Uterus (tissue), 4 donors: Measurements from ENCODE around the gene BCKDHB. TPM values are rescaled to one million over a fixed set of nuclear protein-coding genes. Genes with fewer than 3 reads are reported as not detected.
"Not testable (repeated sequence)": the region's sequence is repeated elsewhere in the genome, so short reads cannot be mapped to it uniquely, and the experiment has no call there.

Source experiments
- DNase-seq, 2 donors: peaks; one replicate each; pipeline ENCODE4 v3.0.0-alpha.2; 2019 to 2020
- H3K27ac ChIP-seq, 2 donors: fragments of 200-600 bp; sonication (generic); 1 replicate in 1 of 2; 2 replicates in 1 of 2; pipeline ENCODE4 v1.5.1; 2016 to 2018
- H3K27me3 ChIP-seq, 2 donors: fragments of 200-600 bp; sonication (generic); one replicate each; pipeline ENCODE4 v1.5.1; 2018 to 2019; ENCODE audit warnings: control low read depth in 1 of 2
- H3K36me3 ChIP-seq, 2 donors: fragments of 200-600 bp; sonication (generic); one replicate each; pipeline ENCODE4 v1.5.1; 2019; ENCODE audit warnings: control low read depth in 1 of 2
- H3K4me1 ChIP-seq, 2 donors: fragments of 200-600 bp; sonication (generic); one replicate each; pipeline ENCODE4 v1.5.1; 2018 to 2019; ENCODE audit warnings: control low read depth in 1 of 2
- H3K4me3 ChIP-seq, 2 donors: fragments of 200-600 bp; sonication (generic); 1 replicate in 1 of 2; 2 replicates in 1 of 2; pipeline ENCODE4 v1.5.1; 2018 to 2019; ENCODE audit warnings: mild to moderate bottlenecking in 1 of 2
- H3K9me3 ChIP-seq, 2 donors: fragments of 200-600 bp; sonication (generic); one replicate each; pipeline ENCODE4 v1.5.1; 2019; ENCODE audit warnings: control low read depth in 1 of 2
- POLR2A ChIP-seq, 2 donors: fragments of 450-650 bp; IDR thresholded peaks; one replicate each; pipeline ENCODE4 v1.6.1; 2016; ENCODE audit warnings: antibody characterized with exemption in 2 of 2, mild to moderate bottlenecking in 1 of 2, moderate library complexity in 1 of 2
- intact Hi-C: fragments of 100-400 bp; cut with DNase I; formaldehyde crosslinking; loops from one replicate; pipeline ENCODE4 v1.15.1; 2023; ENCODE audit warnings: low total_unique reads
- total RNA-seq, 4 donors: library from RNA; depleted of rRNA in 3 of 4; stranded (reverse); fragments of >200 nt in 3 of 4; gene quantifications; one replicate each; pipeline versions ENCODE4 v1.1.0 to v1.2.4, GENCODE V29; 2014 to 2023
- TF ChIP-seq, protein P1 (sequence below), 4 experiments: fragments of 200-600 bp in 2 of 4; fragments of 450-650 bp in 2 of 4; sonication (generic) in 2 of 4; IDR thresholded peaks; one replicate each; pipeline ENCODE4 v1.5.1; 2016 to 2019; ENCODE audit warnings: antibody characterized with exemption in 4 of 4, mild to moderate bottlenecking in 2 of 4, moderate library complexity in 1 of 4
- donor health status: DM: yes; HTN: yes; CAD: no.

Gene BCKDHB
- total RNA-seq, 4 donors from 2014 or later = 7.2 to 35.5 (median 13.2) TPM

DNA sequence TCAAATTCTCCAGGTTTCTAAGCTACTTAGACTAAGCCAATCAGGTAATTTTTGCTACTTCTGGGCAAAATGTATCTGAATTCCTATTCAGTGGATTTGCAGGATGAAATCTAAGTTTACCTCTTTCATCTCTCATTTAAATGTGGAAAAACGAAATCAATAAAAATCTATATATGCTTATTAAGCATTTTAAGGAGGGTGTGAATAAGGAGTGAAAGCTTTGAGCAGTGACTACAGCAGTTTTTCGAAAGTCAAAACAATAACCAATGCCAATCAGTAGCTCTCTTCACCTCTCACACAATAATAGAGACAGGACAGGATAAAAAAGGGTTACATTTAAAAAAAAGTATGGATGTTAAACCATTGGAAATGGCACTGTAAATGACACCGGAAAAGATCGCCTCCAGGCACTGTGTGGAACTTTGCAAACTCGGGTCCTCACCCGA is 476 bp upstream of the BCKDHB start:
- TF ChIP-seq, protein P1, sequence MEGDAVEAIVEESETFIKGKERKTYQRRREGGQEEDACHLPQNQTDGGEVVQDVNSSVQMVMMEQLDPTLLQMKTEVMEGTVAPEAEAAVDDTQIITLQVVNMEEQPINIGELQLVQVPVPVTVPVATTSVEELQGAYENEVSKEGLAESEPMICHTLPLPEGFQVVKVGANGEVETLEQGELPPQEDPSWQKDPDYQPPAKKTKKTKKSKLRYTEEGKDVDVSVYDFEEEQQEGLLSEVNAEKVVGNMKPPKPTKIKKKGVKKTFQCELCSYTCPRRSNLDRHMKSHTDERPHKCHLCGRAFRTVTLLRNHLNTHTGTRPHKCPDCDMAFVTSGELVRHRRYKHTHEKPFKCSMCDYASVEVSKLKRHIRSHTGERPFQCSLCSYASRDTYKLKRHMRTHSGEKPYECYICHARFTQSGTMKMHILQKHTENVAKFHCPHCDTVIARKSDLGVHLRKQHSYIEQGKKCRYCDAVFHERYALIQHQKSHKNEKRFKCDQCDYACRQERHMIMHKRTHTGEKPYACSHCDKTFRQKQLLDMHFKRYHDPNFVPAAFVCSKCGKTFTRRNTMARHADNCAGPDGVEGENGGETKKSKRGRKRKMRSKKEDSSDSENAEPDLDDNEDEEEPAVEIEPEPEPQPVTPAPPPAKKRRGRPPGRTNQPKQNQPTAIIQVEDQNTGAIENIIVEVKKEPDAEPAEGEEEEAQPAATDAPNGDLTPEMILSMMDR (IDR thresholded peaks at IDR 0.05) = no peak
- TF ChIP-seq POLR2A (IDR thresholded peaks at IDR 0.05) = no peak
- H3K4me1 ChIP-seq = no peaks in the 10 kb centered on the region
- intact Hi-C loops = no loop called here
- H3K27ac ChIP-seq = peak overlapping the region; percentile 58 to 75
- no peaks in the 10 kb centered on the region for H3K27me3 ChIP-seq
- no peak for DNase-seq
- no peaks in the 10 kb centered on the region for H3K9me3 ChIP-seq
- no peaks in the 10 kb centered on the region for H3K36me3 ChIP-seq
- peak overlapping the region; percentile 43 to 68 for H3K4me3 ChIP-seq

DNA sequence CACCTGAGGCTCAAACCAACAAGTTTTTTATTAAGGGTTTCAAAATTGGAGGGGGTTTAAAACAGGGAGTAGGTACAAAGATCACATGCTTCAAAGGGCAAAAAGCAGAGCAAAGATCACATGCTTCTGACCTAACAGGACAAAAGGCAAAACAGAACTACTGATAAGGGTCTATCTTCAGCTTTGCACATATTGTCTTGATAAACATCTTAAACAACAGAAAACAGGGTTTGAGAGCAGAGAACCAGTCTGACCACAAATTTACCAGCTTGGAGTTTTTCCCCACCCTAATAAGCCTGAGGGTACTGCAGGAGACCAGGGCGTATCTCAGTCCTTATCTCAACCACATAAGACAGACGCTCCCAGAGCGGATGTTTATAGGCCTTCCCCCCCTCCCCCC is 16.1 kb downstream of the BCKDHB start:
- H3K27me3 ChIP-seq, H3K9me3 ChIP-seq, H3K36me3 ChIP-seq, H3K4me1 ChIP-seq, intact Hi-C loops, H3K4me3 ChIP-seq, H3K27ac ChIP-seq, DNase-seq: not testable (repeated sequence)

DNA sequence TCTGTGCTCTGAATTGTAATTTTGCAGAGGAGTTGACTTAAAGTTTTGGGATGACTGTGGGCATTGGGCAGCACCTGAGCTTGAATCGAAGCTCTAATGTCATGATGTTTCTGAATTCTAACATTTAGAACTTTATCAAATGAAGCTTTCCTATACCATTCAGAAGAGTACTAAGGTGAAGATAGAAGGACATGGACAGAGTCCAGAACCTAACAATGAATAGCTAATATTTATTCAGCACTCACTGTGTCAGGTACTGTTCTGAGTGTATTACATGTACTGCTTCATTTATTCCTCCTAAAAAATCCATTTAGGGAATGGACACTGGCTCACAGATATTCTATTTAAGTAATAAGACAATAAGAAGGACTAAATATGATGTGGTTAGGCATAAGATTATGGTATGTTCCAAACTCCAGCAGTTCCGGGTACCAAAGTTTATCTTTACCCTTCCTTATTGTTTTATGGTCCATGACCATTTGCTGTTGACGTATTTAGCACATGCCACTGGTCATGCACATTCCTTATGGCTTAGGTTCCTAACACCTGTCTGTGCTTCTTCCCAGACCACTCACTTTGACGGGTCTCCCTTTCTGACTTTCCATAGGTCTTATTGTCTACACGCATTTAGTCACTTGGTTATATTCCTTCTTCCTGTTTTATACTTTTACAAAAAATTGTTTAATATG is 20.3 kb downstream of the BCKDHB start:
- no peaks in the 10 kb centered on the region for H3K9me3 ChIP-seq
- no peak overlapping the region for H3K27ac ChIP-seq
- no peak overlapping the region for H3K4me3 ChIP-seq
- intact Hi-C loops = no loop called here
- no peak for DNase-seq
- H3K36me3 ChIP-seq = no peaks in the 10 kb centered on the region
- H3K4me1 ChIP-seq = no peaks in the 10 kb centered on the region
- TF ChIP-seq, protein P1 (IDR thresholded peaks at IDR 0.05) = no peak
- TF ChIP-seq POLR2A (IDR thresholded peaks at IDR 0.05) = no peak
- no peaks in the 10 kb centered on the region for H3K27me3 ChIP-seq

DNA sequence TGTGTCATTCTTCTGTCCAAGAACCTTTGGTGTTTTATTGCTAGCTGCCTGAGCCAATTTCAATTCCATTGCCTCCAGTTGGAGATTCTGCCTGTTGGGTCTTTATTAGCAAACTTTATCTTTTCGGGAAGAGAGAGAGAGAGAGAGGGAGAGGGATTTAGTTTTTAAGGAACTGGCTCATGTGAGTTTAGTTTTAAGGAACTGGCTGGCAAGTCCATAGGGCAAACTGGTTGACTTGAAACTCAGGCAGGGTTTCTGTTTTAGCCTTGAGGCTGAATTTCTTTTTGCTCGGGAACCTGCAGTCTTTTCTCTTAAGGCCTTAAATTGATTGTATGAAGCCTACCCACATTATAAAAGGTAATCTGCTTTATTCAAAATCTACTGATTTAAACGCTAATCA is 23.0 kb downstream of the BCKDHB start:
- Histone ChIP-seq H3K4me1 (no peaks in the 10 kb centered on the region), H3K27ac (no peak overlapping the region), H3K27me3 (no peaks in the 10 kb centered on the region), H3K36me3 (no peaks in the 10 kb centered on the region), H3K9me3 (no peaks in the 10 kb centered on the region), H3K4me3 (no peak overlapping the region)
- DNase-seq = no peak
- intact Hi-C loops = no loop called here
- TF ChIP-seq, protein P1 (IDR thresholded peaks at IDR 0.05) = no peak
- no peak for TF ChIP-seq POLR2A (IDR thresholded peaks at IDR 0.05)

DNA sequence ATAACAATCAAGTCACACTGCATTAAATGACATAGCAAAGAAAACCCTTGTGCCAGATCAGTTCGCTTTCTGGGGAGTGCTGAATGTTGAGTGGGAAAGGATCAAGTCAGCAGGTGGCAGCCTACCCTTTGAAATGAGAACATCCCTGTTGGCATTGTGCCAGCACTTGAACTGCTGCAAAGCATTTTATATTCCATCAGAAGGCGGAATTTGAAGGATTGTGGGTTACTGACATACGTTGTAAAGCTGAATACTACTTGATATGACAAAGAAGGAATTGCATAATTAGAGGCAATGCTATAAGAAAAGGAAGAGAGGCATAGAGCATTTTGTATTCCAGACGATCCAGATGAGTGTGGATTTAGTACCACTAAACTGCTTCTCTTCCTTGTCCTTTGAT is 26.5 kb downstream of the BCKDHB start:
- Histone ChIP-seq H3K36me3 (no peaks in the 10 kb centered on the region), H3K27me3 (no peaks in the 10 kb centered on the region), H3K27ac (no peak overlapping the region), H3K9me3 (no peaks in the 10 kb centered on the region), H3K4me3 (no peak overlapping the region), H3K4me1 (no peaks in the 10 kb centered on the region)
- intact Hi-C loops = no loop called here
- peak; percentile 36 to 46 for DNase-seq
- TF ChIP-seq, protein P1 (IDR thresholded peaks at IDR 0.05) = peak; percentile 24 to 51 (median 34)
- no peak for TF ChIP-seq POLR2A (IDR thresholded peaks at IDR 0.05)
